WERI-Rb-1 (cell line): ENCODE data around the gene ROR2.

ENCODE experiments used
- DNase-seq: peaks from one replicate; pipeline ENCODE4 v3.0.0-alpha.2; 2020
- H3K27ac ChIP-seq: fragments of 250-450 bp; sonication (Bioruptor Pico); 2 replicates; pipeline ENCODE4 v1.5.1; 2020; ENCODE audit warnings: mild to moderate bottlenecking, moderate library complexity
- H3K27me3 ChIP-seq: fragments of 250-450 bp; sonication (Bioruptor Pico); 2 replicates; pipeline ENCODE4 v1.5.1; 2021; ENCODE audit warnings: mild to moderate bottlenecking, low read depth, moderate library complexity; ENCODE audit not compliant: insufficient read depth, severe bottlenecking
- H3K36me3 ChIP-seq: fragments of 250-450 bp; sonication (Bioruptor Pico); 2 replicates; pipeline ENCODE4 v1.5.1; 2020; ENCODE audit warnings: mild to moderate bottlenecking, moderate library complexity
- H3K4me3 ChIP-seq: 2 replicates; pipeline ENCODE4 v1.5.1; 2011; ENCODE audit warnings: low read depth, mild to moderate bottlenecking, control low read depth, low read length
- H3K9me3 ChIP-seq: fragments of 250-450 bp; sonication (Bioruptor Pico); 2 replicates; pipeline ENCODE4 v1.5.1; 2021; ENCODE audit warnings: mild to moderate bottlenecking, moderate library complexity; ENCODE audit not compliant: severe bottlenecking
- CTCF ChIP-seq: IDR thresholded peaks from 2 replicates; pipeline ENCODE4 v1.5.1; 2011; ENCODE audit warnings: low read depth, mild to moderate bottlenecking, control low read depth, inconsistent platforms, low read length

ROR2 gene

GRCh38 chr9:91711755-91712601 is 238.1 kb downstream of the ROR2 start:
- peaks cover 6% of the 10 kb centered on the region for H3K9me3 ChIP-seq
- no peak for TF ChIP-seq CTCF
- H3K27ac ChIP-seq, result no peak overlapping the region

GRCh38 chr9:91710158-91710557 is 239.9 kb downstream of the ROR2 start:
- TF ChIP-seq CTCF, result no peak
- Histone ChIP-seq H3K27ac (no peak overlapping the region), H3K36me3 (no peaks in the 10 kb centered on the region), H3K27me3 (no peaks in the 10 kb centered on the region), H3K4me3 (no peak overlapping the region), H3K9me3 (peaks cover 12% of the 10 kb centered on the region)
- no peak for DNase-seq

More at GRCh38 chr9:91711755-91712601, 238.1 kb downstream of the ROR2 start:
- DNase-seq, result no peak
- Histone ChIP-seq H3K27me3 (no peaks in the 10 kb centered on the region), H3K4me3 (no peak overlapping the region), H3K36me3 (no peaks in the 10 kb centered on the region)

GRCh38 chr9:91705386-91705785 is 244.6 kb downstream of the ROR2 start:
- Histone ChIP-seq H3K9me3 (peaks cover 15% of the 10 kb centered on the region), H3K27me3 (no peaks in the 10 kb centered on the region), H3K4me3 (no peak overlapping the region), H3K36me3 (no peaks in the 10 kb centered on the region), H3K27ac (no peak overlapping the region)
- no peak for TF ChIP-seq CTCF
- no peak for DNase-seq

- Histone ChIP-seq H3K27me3 (no peaks in the 10 kb centered on the region), H3K9me3 (peaks cover 5% of the 10 kb centered on the region), H3K4me3 (no peak overlapping the region), H3K27ac (no peak overlapping the region), H3K36me3 (no peaks in the 10 kb centered on the region)
- no peak for TF ChIP-seq CTCF
- DNase-seq, result no peak
Measured at GRCh38 chr9:91700475-91700874, 249.6 kb downstream of the ROR2 start.

- Histone ChIP-seq H3K9me3 (no peaks in the 10 kb centered on the region), H3K27me3 (no peaks in the 10 kb centered on the region), H3K27ac (no peak overlapping the region), H3K36me3 (no peaks in the 10 kb centered on the region), H3K4me3 (no peak overlapping the region)
- DNase-seq, result no peak
- no peak for TF ChIP-seq CTCF
Measured at GRCh38 chr9:91698266-91698665, 251.8 kb downstream of the ROR2 start.

GRCh38 chr9:91697201-91697600 is 252.8 kb downstream of the ROR2 start:
- TF ChIP-seq CTCF, result no peak
- DNase-seq, result no peak
- H3K27me3 ChIP-seq, result no peaks in the 10 kb centered on the region
- H3K36me3 ChIP-seq, result no peaks in the 10 kb centered on the region
- H3K9me3 ChIP-seq, result no peaks in the 10 kb centered on the region
- H3K4me3 ChIP-seq, result no peak overlapping the region
- no peak overlapping the region for H3K27ac ChIP-seq
